ENCODE results near the gene DENND6B.

The DENND6B gene

DNA sequence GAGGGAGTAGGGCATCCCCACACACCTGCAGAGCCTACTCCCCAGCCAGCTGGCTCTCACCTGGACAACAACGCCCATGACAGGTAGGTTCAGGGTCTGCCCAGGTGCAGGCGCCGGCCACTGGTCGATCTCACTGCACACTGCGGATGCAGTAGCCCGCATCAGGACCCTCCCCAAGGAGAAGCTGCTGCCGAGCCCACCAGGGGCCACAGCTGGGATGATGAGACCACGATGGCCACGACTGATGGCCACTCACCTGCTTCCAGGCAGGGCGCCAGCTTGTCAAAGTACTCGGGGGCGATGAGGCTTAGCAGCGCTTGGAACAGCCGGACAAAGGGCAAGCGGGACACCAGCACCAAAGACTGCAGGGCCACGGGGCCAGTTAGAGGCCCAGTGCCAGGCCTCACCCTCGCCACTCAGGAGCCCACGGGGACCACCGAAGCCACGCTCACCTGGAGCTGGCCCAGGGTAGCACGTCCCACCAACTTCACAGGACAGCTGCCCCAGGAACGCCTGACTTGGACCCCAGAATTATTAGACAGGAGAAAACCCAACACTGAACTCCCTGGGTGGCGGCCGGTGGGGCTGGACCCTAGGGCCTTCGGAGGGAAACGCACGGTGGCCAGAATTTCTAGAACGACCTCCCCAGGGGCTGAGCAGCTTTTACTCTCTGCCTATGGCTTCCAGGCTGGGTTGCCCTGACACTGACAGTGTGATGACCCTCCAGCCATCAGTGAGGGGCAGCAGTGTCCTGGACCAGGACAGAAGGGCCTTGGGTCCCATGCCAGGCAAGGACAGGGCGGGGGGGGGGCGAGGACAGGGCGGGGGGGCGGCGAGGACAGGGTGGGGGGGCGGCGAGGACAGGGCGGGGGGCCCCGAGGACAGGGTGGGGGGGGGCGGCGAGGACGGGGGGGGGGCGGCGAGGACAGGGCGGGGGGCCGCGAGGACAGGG lies 10.4 kb downstream of the DENND6B start:
- no peak for DNase-seq (ENCODE audit: low read depth in 4 of 4, low spot score in 1 of 4)

GRCh38 chr22:50315289-50316113 lies 11.3 kb downstream of the DENND6B start:
- no peak for DNase-seq (ENCODE audit: low read depth in 4 of 4, low spot score in 1 of 4)

- DNase-seq (ENCODE audit: low read depth in 4 of 4, low spot score in 1 of 4): peak; percentile 42 to 70 (median 58)
These were observed 12.1 kb downstream of the DENND6B start for GRCh38 chr22:50314455-50315288.

GRCh38 chr22:50314081-50314454 lies 12.7 kb downstream of the DENND6B start:
- DNase-seq (ENCODE audit: low read depth in 4 of 4, low spot score in 1 of 4): no peak

DNA sequence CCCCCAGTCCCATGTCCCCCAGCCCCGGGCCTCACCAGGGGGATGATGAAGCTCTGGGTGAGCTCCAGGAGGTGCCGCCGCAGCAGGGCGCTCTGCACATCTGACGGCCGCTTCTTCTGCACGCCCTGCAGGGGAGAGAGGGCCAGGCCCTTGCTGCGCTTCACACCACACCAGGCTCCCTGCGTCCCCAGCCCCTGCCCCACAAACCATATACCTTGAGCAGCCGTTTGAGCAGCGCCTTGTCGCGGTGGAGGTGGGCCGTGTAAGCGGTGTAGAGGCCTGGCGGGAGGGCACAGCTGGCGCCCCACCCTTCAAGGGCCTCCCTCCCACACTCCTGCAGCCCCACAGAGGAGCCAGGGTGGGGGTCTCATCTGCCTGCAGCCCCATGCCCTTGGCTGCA lies 13.2 kb downstream of the DENND6B start:
- DNase-seq (ENCODE audit: low read depth in 4 of 4, low spot score in 1 of 4): no peak

- DNase-seq (ENCODE audit: low read depth in 4 of 4, low spot score in 1 of 4): no peak
These were observed 13.8 kb downstream of the DENND6B start for GRCh38 chr22:50313021-50313420.

DNA sequence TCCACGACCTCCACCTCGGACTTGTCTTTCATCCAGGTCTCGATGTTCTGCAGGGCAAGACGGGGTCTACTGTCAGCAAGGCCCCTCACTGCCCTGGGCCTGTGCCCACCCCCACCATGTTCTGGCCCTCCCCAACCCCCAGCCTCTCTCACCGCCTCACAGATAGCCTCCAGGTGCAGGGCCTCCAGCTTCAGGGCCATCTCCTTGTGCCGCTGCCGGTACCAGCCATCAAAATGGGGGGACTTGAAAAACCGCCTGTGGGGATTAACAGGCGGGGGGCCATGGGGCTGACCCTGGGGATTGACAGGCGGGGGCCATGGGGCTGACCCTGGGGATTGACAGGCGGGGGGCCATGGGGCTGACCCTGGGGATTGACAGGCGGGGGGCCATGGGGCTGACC lies 14.4 kb downstream of the DENND6B start:
- no peak for DNase-seq (ENCODE audit: low read depth in 4 of 4, low spot score in 1 of 4)

- no peak for DNase-seq (ENCODE audit: low read depth in 4 of 4, low spot score in 1 of 4)
These were observed 15.0 kb downstream of the DENND6B start for GRCh38 chr22:50311606-50312351.

- DNase-seq (ENCODE audit: low read depth in 4 of 4, low spot score in 1 of 4): no peak
These were observed 15.8 kb downstream of the DENND6B start for GRCh38 chr22:50310949-50311444.

DNA sequence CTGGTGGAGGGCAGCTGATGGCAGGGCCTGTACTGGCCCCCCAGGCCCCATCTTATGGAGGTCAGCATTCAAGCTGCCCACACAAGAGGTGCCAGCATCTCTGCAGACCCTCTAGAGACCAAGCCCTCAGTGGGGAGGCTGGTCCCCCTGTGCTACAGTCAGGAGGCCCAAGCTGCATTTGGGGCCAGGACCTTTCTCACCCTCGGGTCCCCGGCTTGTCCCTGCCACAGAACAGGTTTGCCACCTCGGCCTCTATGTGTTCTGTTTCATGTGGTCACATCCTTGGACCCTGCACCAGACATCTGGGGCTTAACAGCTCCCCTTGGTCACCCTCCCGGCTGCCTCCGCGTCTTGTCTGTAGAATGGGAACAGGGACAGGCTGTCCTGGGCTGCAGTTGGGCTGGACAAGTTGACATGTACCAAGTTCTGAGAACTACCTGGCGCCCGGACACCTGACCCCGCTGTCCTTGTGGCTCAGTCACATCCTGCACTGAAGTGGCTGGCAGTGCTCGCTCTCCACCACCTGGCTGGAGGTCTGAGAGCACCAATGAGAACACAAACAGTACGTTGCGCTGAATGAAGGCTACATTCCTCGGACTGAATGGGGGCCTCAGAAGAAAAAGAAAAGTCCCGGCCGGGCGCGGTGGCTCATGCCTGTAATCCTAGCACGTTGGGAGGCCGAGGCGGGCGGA lies 16.6 kb downstream of the DENND6B start:
- no peak for DNase-seq (ENCODE audit: low read depth in 4 of 4, low spot score in 1 of 4)

DNA sequence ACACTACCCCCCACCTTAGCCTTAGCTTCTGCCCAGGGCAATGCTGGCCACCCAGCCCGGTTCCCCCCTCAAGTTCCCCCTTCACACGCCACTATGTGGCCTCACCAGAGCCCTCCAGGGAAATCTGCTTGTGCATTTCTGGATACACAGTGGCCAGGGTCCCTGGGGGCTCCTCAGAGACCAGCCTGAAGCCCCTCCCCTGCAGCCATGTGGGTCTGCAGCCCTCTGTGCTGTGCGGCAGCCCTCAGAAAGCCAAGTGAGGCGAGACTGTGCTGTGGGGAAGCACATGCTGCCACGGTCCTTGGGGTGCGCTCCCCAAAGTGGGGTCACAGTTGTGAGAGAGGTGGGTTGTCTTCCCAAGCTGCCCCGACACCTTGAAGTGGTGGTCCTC lies 17.2 kb downstream of the DENND6B start:
- no peak for DNase-seq (ENCODE audit: low read depth in 4 of 4, low spot score in 1 of 4)

- no peak for DNase-seq (ENCODE audit: low read depth in 4 of 4, low spot score in 1 of 4)
These were observed 17.7 kb downstream of the DENND6B start for GRCh38 chr22:50308986-50309600.

GRCh38 chr22:50308597-50308935 lies 18.2 kb downstream of the DENND6B start:
- DNase-seq (ENCODE audit: low read depth in 4 of 4, low spot score in 1 of 4): no peak

DNA sequence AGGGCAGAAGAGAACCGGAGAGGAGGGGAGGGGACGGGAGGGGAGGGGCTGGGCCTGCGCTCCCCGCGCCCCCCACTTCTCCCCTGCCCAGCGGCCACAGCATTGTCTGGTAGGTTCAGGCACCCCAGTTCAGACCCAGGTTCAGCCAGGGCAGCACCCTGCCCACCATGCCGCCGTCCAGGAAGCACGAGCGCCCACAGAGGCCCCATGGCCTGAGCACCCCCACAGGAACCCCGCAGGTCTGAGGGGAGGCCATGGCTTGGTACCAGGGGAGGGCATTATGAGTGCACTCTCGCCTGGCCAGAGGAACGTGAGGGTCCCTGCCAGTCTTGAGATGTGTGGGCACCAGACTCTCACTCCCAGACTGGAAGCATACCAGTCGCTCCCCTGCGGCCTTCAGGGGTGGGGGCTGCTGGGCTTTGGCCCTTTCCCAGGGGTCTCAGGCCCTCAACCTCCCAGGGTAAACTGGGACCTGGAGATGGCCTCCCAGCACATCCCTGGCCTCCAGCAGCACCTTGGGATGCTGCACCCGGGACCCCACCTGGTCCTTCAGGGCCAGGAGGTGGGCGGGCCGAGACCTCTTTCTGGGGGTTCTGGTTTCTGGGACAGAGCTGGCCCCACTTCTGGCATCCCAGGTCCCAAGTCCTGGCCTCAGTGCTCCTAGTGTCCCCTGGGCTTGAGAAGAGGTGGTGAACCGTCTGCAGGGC lies 18.8 kb downstream of the DENND6B start:
- DNase-seq (ENCODE audit: low read depth in 4 of 4, low spot score in 1 of 4): no peak

DNA sequence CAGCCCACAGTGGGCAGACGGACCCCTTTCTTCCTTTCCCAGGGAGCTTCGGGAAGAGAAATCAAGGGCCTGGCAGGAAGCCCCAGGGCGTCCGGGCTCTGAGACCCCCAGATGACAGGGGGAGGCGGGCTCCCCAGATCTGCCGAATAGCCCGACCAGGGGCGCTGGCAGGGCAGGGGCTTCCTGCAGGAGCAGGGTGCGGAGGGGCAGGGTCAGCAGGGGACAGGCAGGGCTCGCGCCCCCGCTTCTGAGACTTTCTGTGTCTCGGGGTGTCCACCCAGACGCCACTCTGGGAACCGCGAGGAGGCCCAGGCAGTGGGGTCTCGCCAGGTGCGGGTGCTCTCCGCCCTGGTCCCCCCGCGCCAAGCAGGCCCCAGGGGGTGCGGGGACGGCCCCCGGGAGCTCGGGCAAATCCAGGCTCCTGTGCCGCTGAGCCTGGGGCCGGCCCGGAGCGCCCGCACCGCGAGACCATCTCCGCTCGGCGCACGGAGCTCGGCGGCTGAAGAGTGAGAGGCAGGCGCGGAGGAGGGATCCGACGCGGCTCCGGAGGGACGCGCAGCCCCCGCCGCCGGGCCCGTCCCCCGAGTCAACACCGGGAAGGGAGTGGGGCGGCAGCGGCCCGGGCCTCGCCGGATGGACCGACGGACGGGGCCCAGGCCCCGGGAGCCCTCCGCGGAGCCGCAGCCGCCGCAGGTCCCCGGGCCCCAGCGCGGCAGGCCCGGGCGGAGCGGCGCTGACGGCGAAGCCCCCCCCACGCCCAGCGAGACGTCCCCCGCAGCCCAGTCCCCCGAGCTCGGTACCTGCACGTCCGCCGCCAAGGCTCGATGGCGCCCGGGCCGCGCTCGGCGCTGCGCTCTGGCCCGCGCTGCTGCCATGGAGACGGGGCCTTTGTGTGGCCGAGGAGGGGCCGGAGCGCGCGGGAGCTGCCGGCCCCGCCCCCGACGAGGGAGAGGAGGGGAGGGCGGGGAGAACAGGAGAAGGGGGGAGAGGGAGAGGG lies 19.8 kb downstream of the DENND6B start, which contains the start of gene PLXNB2:
Gene PLXNB2 (minus strand): TSS at position 894 of the 997 bp plus-strand sequence. CDS start 17,062 bp downstream, outside the sequence.
- DNase-seq (ENCODE audit: low read depth in 4 of 4, low spot score in 1 of 4): no peak

DNA sequence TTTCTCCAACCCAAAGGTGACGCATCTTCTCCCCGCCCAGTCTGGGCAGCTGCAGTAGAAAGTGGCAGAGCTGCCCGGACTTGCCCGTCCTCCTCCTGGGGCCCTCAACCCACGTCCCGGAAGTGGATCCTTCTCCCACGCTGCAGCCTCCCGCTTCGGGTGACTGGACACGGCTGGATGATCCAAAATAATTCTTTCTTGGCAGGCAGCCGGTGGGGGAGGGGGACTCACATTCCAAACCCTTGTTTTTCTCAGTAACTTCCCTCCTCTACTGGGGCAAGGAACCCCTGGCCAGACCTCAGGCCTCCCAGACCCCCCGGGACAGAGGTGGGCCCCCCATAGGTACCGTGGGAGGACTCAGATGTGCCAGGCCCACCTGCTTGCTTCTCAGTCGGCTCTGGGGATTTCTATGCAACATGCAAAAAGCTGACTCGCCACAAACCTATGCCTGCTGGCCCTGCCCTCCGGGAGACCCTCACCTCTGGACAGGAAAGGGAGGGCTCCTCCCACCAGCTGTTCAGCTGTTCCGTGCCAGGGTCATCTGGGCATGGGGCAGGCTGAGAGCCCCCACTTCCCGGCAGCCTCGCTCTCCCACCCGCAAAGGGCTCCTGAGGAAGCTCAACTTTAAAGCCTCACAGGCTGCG lies 20.8 kb downstream of the DENND6B start:
- no peak for DNase-seq (ENCODE audit: low read depth in 4 of 4, low spot score in 1 of 4)

DNA sequence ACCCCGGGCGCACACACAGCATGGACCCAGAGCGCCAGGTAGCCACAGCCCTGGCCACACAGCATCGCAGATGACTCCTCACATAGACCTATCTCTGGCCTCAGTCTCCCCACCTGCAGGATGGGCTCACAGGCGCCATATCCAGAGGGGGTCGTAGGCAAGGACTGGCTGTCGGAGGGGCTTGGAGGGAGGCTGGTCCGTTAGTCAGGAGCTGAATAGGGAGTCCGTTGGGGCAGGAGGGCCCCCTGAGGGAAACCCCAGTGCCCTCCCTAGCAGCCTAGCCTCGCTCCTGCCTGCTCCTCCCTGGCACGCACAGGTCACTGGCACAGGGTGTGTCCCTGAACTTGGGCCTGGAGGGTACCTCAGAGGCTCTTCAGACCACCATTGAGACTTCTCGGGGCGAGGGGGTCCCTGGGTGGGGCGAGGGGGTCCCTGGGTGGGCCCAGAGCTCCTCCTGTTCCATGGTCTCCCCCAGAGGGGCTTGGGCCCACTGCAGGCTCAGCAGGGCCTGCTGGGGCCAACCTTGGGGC lies 21.4 kb downstream of the DENND6B start:
- DNase-seq (ENCODE audit: low read depth in 4 of 4, low spot score in 1 of 4): no peak

Data from stimulated activated CD4-positive, alpha-beta T cell treated with anti-CD3 and anti-CD28 coated beads, Interleukin-1b, Interleukin-23, amount 100 ng/mL, for 24 hours (primary cell).